Ureter (tissue), 1 donor: Measurements from ENCODE around the gene SLC10A7. TPM values are rescaled to one million over a fixed set of nuclear protein-coding genes. Genes with fewer than 3 reads are reported as not detected.
"Not testable (repeated sequence)": the region's sequence is repeated elsewhere in the genome, so short reads cannot be mapped to it uniquely, and the experiment has no call there.

Experiments used
- DNase-seq: peaks from one replicate; pipeline ENCODE4 v3.0.0-alpha.2; 2020; ENCODE audit warnings: low spot score
- total RNA-seq: library from RNA; stranded (reverse); gene quantifications from one replicate; pipeline ENCODE4 v1.2.4, GENCODE V29; 2023
- donor health status: DM: yes; HTN: yes; CAD: no.

Gene SLC10A7
- total RNA-seq, 1 donor from 2014 or later, result 26.7 TPM

- no peak for DNase-seq
Observed at GRCh38 chr4:146367347-146367746, 154.4 kb downstream of the SLC10A7 start.

GRCh38 chr4:146359771-146360170, 162.0 kb downstream of the SLC10A7 start:
- DNase-seq, result no peak

DNA sequence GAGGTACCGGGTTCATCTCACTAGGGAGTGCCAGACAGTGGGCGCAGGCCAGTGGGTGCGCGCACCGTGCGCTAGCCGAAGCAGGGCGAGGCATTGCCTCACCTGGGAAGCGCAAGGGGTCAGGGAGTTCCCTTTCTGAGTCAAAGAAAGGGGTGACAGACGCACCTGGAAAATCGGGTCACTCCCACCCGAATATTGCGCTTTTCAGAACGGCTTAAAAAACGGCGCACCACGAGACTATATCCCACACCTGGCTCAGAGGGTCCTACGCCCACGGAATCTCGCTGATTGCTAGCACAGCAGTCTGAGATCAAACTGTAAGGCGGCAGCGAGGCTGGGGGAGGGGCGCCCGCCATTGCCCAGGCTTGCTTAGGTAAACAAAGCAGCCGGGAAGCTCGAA, 171.6 kb downstream of the SLC10A7 start:
- DNase-seq, result not testable (repeated sequence)

DNA sequence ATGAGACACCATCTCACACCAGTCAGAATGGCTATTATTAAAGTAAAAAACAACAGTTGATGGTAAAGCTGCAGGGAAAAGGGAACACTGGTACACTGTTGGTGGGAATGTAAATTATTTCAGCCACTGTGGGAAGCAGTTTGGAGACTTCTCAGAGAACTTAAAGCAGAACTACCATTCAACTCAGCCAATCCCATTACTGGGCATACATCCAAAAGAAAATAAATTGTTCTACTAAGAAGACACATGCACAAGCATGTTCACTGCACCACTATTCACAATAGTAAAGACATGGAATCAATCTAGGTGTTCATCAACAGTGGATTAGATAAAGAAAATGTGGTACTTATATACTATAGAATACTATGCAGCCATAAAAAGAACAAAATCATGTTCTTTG, 172.4 kb downstream of the SLC10A7 start:
- DNase-seq, result no peak

GRCh38 chr4:146347822-146348221, 173.9 kb downstream of the SLC10A7 start:
- no peak for DNase-seq

- DNase-seq, result no peak
Observed at GRCh38 chr4:146346276-146346675, 175.5 kb downstream of the SLC10A7 start.

GRCh38 chr4:146343776-146344175, 178.0 kb downstream of the SLC10A7 start:
- DNase-seq, result no peak

GRCh38 chr4:146343199-146343598, 178.5 kb downstream of the SLC10A7 start:
- no peak for DNase-seq

DNA sequence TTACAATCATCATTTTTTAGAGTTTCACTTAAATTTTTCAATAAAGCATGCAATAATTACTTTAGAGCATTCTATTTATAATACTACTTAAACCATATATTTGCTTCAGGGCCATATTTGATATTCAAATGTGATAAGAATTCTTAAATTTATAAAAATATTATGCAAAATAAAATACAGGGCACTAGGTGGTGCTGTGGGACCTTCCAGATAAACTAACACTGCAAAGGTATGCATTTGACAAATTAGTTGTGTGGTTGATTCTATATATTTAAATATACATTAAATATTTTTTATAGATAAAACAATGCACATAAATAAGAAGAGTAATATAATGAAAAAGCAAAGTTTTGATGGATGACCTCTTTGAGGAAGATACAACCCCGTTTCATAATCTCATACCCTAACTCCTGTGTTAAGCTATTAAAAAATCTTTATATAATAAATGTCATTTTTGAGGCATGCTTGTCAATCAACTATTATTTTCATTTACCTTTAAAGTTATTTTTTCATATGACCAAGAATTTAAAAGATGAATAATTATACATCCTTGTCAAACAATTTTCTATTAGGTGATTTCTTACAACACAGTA, 179.0 kb downstream of the SLC10A7 start:
- no peak for DNase-seq

- no peak for DNase-seq
Observed at GRCh38 chr4:146340798-146341197, 180.9 kb downstream of the SLC10A7 start.

GRCh38 chr4:146338512-146338911, 183.2 kb downstream of the SLC10A7 start:
- no peak for DNase-seq

DNA sequence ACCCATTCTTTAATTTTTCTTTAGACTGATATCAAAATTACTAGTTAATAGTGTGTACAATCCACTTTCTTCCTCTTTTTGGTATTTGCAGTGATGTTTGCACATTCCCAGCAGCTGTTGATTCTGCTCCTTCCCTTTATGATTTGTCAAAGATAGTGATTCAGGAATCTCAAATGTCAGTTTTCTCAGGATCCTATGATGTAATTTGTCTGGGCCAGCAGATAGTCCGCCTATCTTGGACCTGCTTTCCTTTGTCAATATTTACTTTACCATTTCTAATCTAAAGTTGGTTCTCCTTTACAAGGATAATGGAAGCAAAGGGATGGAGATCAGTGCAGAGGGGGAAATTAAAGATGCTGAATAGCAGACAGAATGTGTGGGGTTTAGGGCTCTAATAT, 185.3 kb downstream of the SLC10A7 start:
- no peak for DNase-seq

- DNase-seq, result no peak
Observed at GRCh38 chr4:146335763-146336409, 185.9 kb downstream of the SLC10A7 start.

GRCh38 chr4:146334862-146335449, 186.8 kb downstream of the SLC10A7 start:
- no peak for DNase-seq

GRCh38 chr4:146333895-146334262, 187.9 kb downstream of the SLC10A7 start:
- DNase-seq, result no peak

GRCh38 chr4:146333187-146333894, 188.4 kb downstream of the SLC10A7 start:
- DNase-seq, result no peak

DNA sequence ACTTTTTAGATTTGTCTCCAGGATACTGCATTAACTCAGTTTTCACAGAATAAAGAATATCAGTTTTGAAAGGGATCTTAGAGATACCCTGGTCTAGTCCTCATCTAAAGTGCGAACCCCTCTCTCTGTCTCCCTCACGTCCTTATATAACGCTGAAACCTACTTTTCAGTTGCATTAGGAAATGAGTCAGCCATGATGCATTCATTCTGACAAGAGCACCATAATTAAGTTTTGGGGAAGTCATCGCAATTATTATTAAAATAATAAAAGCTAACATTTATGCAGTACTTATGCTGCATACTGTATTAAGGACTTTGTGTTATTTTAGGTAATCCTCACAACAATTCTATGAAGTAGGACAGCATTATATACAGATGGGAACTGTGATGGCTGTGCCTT, 191.3 kb downstream of the SLC10A7 start:
- DNase-seq, result no peak

- no peak for DNase-seq
Observed at GRCh38 chr4:146329050-146329716, 192.6 kb downstream of the SLC10A7 start.

GRCh38 chr4:146327859-146328650, 193.7 kb downstream of the SLC10A7 start:
- no peak for DNase-seq

DNA sequence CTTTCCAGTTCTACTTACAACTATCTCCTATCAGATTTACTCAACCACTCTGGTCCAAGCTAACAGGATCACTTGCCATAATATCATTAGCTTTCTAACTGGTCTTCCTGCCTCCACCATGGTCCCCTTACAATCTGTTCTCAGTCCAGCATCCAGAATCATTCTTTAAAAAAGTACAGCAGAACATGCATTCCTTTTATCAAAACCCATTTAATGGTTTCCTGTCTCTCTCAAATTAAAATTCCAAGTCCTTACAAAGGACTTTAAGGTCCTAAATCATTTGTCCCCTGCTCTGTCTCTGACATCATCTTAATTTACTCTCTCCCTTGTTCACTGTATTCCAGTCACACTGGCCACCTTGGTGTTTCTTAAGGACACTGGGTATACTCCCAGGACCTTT, 202.8 kb downstream of the SLC10A7 start:
- DNase-seq, result no peak

DNA sequence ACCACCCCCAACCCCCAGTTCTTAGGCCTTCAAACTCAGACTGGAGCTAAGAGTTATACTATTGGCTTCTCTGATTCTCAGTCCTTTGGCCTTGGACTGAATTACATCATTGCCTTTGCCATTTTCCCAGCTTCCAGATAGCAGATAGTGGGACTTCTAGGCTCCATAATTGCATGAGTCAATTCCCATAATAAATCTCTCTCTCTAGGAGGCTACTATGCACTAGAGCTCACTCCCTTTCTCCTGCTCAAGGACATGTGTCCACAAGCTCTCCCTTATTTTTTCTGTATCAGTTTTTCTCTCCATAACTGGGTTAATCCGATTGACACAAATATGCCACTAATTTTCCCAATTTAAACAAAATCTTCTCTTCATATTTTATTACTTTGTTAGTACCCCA, 204.0 kb downstream of the SLC10A7 start:
- DNase-seq, result no peak
